Tibial artery (tissue), 4 donors: Measurements from ENCODE around the gene GSC2.

Experiments used
- DNase-seq, 2 donors: peaks; one replicate each; pipeline ENCODE4 v3.0.0-alpha.2; 2019
- H3K27ac ChIP-seq, 2 donors: fragments of 200-600 bp; sonication (generic) in 1 of 2; 1 replicate in 1 of 2; 2 replicates in 1 of 2; pipeline ENCODE4 v1.5.1; 2018 to 2019; ENCODE audit warnings: mild to moderate bottlenecking in 1 of 2
- H3K27me3 ChIP-seq, 2 donors: fragments of 200-600 bp; sonication (generic) in 1 of 2; one replicate each; pipeline versions ENCODE4 v1.5.1 to v1.6.0; 2016 to 2019
- H3K36me3 ChIP-seq, 3 donors: fragments of 200-600 bp; sonication (generic) in 2 of 3; one replicate each; pipeline ENCODE4 v1.5.1; 2016 to 2019; ENCODE audit warnings: mild to moderate bottlenecking in 2 of 3
- H3K4me1 ChIP-seq, 4 donors: fragments of 200-600 bp; sonication (generic) in 2 of 4; 1 replicate in 3 of 4; 2 replicates in 1 of 4; pipeline ENCODE4 v1.5.1; 2016 to 2019
- H3K4me3 ChIP-seq, 2 donors: fragments of 200-600 bp; sonication (generic) in 1 of 2; 1 replicate in 1 of 2; 2 replicates in 1 of 2; pipeline ENCODE4 v1.5.1; 2018 to 2019; ENCODE audit warnings: mild to moderate bottlenecking in 2 of 2
- H3K9me3 ChIP-seq, 3 donors: fragments of 200-600 bp; sonication (generic) in 1 of 3; one replicate each; pipeline ENCODE4 v1.5.1; 2016 to 2019
- intact Hi-C: fragments of 100-400 bp; cut with DNase I; formaldehyde crosslinking; loops from one replicate; pipeline ENCODE4 v1.15.0; 2023; ENCODE audit warnings: low total_unique reads
- TF ChIP-seq, protein P1 (sequence below), 2 experiments: fragments of 200-600 bp in 1 of 2; fragments of 450-650 bp in 1 of 2; IDR thresholded peaks; one replicate each; pipeline ENCODE4 v1.5.1; 2017 to 2019; ENCODE audit warnings: antibody characterized with exemption in 2 of 2, mild to moderate bottlenecking in 1 of 2, moderate library complexity in 1 of 2

Gene GSC2

GRCh38 chr22:19132153-19132552 is 17.9 kb downstream of the GSC2 start:
- intact Hi-C loops: no loop called here
- H3K4me3 ChIP-seq: no peak overlapping the region
- no peak for DNase-seq

GRCh38 chr22:19131685-19132015 is 18.4 kb downstream of the GSC2 start:
- H3K27me3 ChIP-seq: no peaks in the 10 kb centered on the region
- no peak overlapping the region for H3K4me3 ChIP-seq
- TF ChIP-seq, protein P1, sequence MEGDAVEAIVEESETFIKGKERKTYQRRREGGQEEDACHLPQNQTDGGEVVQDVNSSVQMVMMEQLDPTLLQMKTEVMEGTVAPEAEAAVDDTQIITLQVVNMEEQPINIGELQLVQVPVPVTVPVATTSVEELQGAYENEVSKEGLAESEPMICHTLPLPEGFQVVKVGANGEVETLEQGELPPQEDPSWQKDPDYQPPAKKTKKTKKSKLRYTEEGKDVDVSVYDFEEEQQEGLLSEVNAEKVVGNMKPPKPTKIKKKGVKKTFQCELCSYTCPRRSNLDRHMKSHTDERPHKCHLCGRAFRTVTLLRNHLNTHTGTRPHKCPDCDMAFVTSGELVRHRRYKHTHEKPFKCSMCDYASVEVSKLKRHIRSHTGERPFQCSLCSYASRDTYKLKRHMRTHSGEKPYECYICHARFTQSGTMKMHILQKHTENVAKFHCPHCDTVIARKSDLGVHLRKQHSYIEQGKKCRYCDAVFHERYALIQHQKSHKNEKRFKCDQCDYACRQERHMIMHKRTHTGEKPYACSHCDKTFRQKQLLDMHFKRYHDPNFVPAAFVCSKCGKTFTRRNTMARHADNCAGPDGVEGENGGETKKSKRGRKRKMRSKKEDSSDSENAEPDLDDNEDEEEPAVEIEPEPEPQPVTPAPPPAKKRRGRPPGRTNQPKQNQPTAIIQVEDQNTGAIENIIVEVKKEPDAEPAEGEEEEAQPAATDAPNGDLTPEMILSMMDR (IDR thresholded peaks at IDR 0.05): no peak
- H3K9me3 ChIP-seq: no peaks in the 10 kb centered on the region
- no peak for DNase-seq
- H3K27ac ChIP-seq: no peak overlapping the region
- no peaks in the 10 kb centered on the region for H3K4me1 ChIP-seq
- H3K36me3 ChIP-seq: peaks cover 26 to 61% (median 50%) of the 10 kb centered on the region in 3 donors
- intact Hi-C loops: no loop called here

More at GRCh38 chr22:19132153-19132552, 17.9 kb downstream of the GSC2 start:
- H3K27me3 ChIP-seq: no peaks in the 10 kb centered on the region
- TF ChIP-seq, protein P1 (IDR thresholded peaks at IDR 0.05): no peak
- peaks cover 31 to 66% (median 55%) of the 10 kb centered on the region in 3 donors for H3K36me3 ChIP-seq
- no peaks in the 10 kb centered on the region for H3K4me1 ChIP-seq
- no peaks in the 10 kb centered on the region for H3K9me3 ChIP-seq
- H3K27ac ChIP-seq: no peak overlapping the region

- intact Hi-C loops: no loop called here
- H3K4me3 ChIP-seq: no peak within 1 kb of the TSS
- TF ChIP-seq, protein P1 (IDR thresholded peaks at IDR 0.05): no peak
- no peak within 1 kb of the TSS for H3K27ac ChIP-seq
- no peaks in the 10 kb centered on the region for H3K9me3 ChIP-seq
- no peaks in the 10 kb centered on the region for H3K4me1 ChIP-seq
- peaks cover 22 to 55% (median 45%) of the 10 kb centered on the region in 3 donors for H3K36me3 ChIP-seq
- no peaks in the 10 kb centered on the region for H3K27me3 ChIP-seq
- DNase-seq: no peak
Observed at GRCh38 chr22:19130959-19131684, 19.0 kb downstream of the GSC2 start, which contains the start of gene TSSK2. TSSK2 (plus strand) TSS chr22:19131308; CDS start chr22:19131400, 92 bp downstream.

GRCh38 chr22:19129871-19130270 is 20.2 kb downstream of the GSC2 start:
- no peaks in the 10 kb centered on the region for H3K4me1 ChIP-seq
- no peaks in the 10 kb centered on the region for H3K27me3 ChIP-seq
- no peak overlapping the region for H3K27ac ChIP-seq
- no peak for DNase-seq
- no peaks in the 10 kb centered on the region for H3K9me3 ChIP-seq
- H3K36me3 ChIP-seq: peaks cover 18 to 43% (median 32%) of the 10 kb centered on the region in 3 donors
- intact Hi-C loops: no loop called here
- no peak overlapping the region for H3K4me3 ChIP-seq
- TF ChIP-seq, protein P1 (IDR thresholded peaks at IDR 0.05): no peak

GRCh38 chr22:19128946-19129727 is 21.0 kb downstream of the GSC2 start:
- TF ChIP-seq, protein P1 (IDR thresholded peaks at IDR 0.05): no peak
- Histone ChIP-seq H3K9me3 (no peaks in the 10 kb centered on the region), H3K27ac (no peak overlapping the region), H3K4me1 (peaks cover 0 to 6% (median 0%) of the 10 kb centered on the region in 4 donors), H3K27me3 (no peaks in the 10 kb centered on the region), H3K4me3 (no peak overlapping the region), H3K36me3 (peaks cover 11 to 36% (median 25%) of the 10 kb centered on the region in 3 donors)
- intact Hi-C loops: no loop called here
- no peak for DNase-seq
